Ectodermal cell (in vitro differentiated cells): ENCODE measurements around the gene TCF4.
A peak's percentile ranks its signal among the peaks of the same experiment; 100 is the strongest.

ENCODE experiments used
- H3K27ac ChIP-seq: 2 replicates; pipeline ENCODE4 v1.7.0; 2013; ENCODE audit warnings: mild to moderate bottlenecking, low read depth, low read length; ENCODE audit not compliant: insufficient read depth, poor library complexity, severe bottlenecking
- H3K27me3 ChIP-seq: 2 replicates; pipeline ENCODE4 v1.7.0; 2013; ENCODE audit warnings: mild to moderate bottlenecking, low read length; ENCODE audit not compliant: insufficient read depth, control insufficient read depth, poor library complexity, severe bottlenecking
- H3K36me3 ChIP-seq: one replicate; pipeline ENCODE4 v1.7.0; 2013; ENCODE audit warnings: low read length; ENCODE audit not compliant: control insufficient read depth, insufficient read depth
- H3K4me1 ChIP-seq: one replicate; pipeline ENCODE4 v1.7.0; 2013; ENCODE audit warnings: low read length; ENCODE audit not compliant: control insufficient read depth, insufficient read depth
- H3K4me3 ChIP-seq: 2 replicates; pipeline ENCODE4 v1.7.0; 2013; ENCODE audit warnings: low read depth, low read length, control low read depth; ENCODE audit not compliant: insufficient read depth
- H3K9me3 ChIP-seq: 2 replicates; pipeline ENCODE4 v1.7.0; 2013; ENCODE audit warnings: mild to moderate bottlenecking, low read length, moderate library complexity; ENCODE audit not compliant: control insufficient read depth
- WGBS, 2 experiments: methylation state at CpG; one replicate each; pipeline ENCODE4 v1.1.7; 2013; ENCODE audit warnings: missing lambda C conversion rate in 2 of 2; 5-methylcytosine and 5-hydroxymethylcytosine counted together

TCF4 gene

DNA sequence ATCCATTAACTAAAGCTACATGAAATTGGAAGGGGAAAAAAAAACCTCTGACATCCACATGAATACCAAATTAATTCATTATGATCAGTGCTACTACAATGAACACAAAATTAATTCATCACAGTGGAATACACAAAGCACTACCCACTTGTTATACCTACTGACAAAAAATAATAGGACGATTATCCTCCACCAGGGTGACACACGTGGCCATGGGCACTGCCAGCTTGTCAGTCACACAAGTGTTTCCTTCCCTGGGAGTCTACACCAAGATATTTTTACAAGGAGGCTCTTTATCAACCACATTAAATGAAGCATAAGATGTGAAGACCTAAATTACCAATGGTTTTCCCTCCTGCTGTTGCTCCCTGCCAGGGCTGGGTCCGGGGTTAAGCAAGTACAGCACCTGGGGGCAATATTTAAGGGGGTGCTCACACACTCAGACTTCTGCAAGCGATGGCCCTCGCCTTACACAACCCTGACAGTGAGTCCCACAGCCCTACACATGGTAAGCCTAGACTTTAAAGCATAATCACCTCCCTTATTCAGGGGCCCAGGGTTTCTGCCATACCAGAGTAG, 90.1 kb downstream of the TCF4 start:
- peaks cover 29% of the 10 kb centered on the region for H3K4me1 ChIP-seq
- no peak overlapping the region for H3K27ac ChIP-seq
- 90 to 92% methylated on average over 5 of the region's 5 CpGs for WGBS, 2 experiments
- H3K9me3 ChIP-seq = no peaks in the 10 kb centered on the region
- no peaks in the 10 kb centered on the region for H3K36me3 ChIP-seq
- no peaks in the 10 kb centered on the region for H3K27me3 ChIP-seq
- H3K4me3 ChIP-seq = no peak overlapping the region

DNA sequence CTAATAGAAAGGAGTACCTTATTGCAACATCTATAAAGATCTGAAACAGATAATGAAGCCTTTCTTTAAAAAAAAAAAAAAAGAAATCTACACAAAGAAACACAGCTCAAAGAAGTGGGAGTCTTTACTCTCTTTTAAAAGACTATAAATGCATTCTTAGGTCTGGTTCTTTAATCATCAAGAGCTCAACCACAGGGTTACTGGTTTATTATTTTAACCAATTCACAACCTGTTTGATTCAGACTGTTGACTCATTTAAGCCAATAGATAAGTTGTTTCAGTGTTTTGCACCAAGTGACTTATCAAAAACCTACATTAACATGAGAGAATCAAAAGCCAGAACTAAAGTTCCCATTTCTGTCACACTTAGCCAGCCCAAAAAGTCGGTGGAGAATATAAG, 93.1 kb downstream of the TCF4 start:
- no peaks in the 10 kb centered on the region for H3K9me3 ChIP-seq
- no peaks in the 10 kb centered on the region for H3K36me3 ChIP-seq
- peaks cover 13% of the 10 kb centered on the region for H3K4me1 ChIP-seq
- H3K27me3 ChIP-seq = no peaks in the 10 kb centered on the region
- no CpG with 5 or more reads among the region's 1 CpG for WGBS, 2 experiments
- no peak overlapping the region for H3K27ac ChIP-seq
- no peak overlapping the region for H3K4me3 ChIP-seq

DNA sequence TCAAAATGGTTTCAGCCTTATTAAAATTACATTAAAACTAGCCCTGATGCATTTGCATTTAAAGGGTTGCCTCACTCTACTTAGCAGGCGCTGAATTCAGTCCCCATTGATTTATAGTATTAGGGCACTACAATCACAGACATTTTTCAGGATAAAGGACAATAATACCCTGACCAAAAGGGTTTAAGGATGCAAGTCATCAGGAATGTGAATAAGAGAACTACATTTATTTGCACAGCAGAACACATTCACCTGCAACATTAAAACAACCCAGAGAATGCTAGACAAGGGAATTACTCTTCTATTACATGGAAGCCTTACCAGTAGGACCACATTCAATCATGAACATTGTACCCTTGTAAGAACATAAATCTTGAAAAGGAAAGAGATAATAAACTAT, 93.6 kb downstream of the TCF4 start:
- no peak overlapping the region for H3K4me3 ChIP-seq
- no peaks in the 10 kb centered on the region for H3K27me3 ChIP-seq
- H3K4me1 ChIP-seq = peaks cover 17% of the 10 kb centered on the region
- H3K9me3 ChIP-seq = no peaks in the 10 kb centered on the region
- H3K36me3 ChIP-seq = no peaks in the 10 kb centered on the region
- no peak overlapping the region for H3K27ac ChIP-seq
- WGBS, 2 experiments = 73 to 86% methylated on average over 1 of the region's 1 CpG

DNA sequence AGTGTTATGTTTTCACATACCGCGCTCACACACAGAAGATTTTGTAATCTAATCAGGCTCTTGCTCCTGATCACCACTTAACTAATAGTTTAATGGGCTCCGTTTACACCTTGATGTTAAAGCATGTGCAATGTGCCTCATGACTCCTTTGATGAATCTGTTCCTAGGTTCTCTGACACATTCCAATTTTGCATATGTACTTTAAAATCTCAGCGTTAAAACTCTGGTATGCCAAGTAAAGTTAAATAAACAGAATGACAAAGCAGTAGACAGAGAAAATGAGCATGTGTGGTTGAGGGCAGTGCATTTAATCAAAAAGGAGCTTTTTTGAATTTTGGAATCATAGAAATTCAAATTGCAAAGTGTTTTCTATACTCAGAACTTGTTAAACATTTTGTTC, 96.4 kb downstream of the TCF4 start:
- H3K27me3 ChIP-seq = no peaks in the 10 kb centered on the region
- no peaks in the 10 kb centered on the region for H3K36me3 ChIP-seq
- no peaks in the 10 kb centered on the region for H3K9me3 ChIP-seq
- WGBS, 2 experiments = 87 to 90% methylated on average over 4 of the region's 4 CpGs
- no peak overlapping the region for H3K27ac ChIP-seq
- H3K4me3 ChIP-seq = no peak overlapping the region
- peaks cover 28% of the 10 kb centered on the region for H3K4me1 ChIP-seq

DNA sequence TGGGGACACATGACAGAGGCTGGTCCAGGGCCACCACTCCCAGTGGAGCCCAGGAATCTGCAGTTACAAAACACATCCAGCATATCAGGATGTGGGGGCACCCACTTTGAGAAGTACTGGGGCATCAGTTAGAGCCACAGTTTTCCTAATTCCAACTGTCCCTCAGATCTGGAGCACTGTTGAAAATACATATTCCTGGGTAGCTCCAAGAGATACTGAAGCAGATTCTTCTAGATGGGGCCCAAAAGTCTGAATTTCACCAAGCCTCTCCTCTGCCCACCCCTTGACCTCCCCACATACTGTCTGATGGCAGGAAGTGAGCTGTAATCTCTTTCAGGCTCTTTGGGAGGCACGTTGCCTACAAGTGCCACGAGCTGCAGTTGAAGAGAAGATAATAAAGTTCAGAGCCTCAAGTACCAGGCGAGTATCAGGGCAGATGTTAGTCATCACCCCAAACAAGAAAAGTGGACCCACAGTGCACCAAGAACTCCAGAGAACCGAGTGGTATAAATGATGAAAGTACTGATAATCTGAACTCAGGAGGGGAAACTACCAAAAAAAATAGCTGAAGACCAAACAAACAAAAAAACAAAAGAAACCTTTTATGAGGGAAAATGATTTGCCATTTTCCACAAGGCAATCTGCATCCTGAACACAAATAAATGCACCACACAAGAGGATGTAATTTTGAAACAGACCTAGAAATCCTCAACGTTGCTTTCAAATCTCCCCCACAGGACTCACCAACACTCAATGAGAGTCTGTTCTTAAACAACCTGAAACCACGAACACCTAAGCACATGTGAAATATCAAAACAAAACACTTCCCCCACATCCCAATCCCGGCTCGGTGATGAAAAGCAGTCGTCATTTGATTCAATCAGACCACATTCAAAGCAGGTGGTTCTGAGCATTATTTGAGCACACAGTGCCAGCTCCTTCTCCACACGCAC, 98.7 kb downstream of the TCF4 start:
- Histone ChIP-seq H3K27ac (peak overlapping the region; percentile 29), H3K27me3 (no peaks in the 10 kb centered on the region), H3K4me3 (no peak overlapping the region), H3K36me3 (no peaks in the 10 kb centered on the region), H3K9me3 (no peaks in the 10 kb centered on the region), H3K4me1 (peaks cover 20% of the 10 kb centered on the region)
- 53 to 60% methylated on average over 9 to 10 of the region's 10 CpGs for WGBS, 2 experiments

DNA sequence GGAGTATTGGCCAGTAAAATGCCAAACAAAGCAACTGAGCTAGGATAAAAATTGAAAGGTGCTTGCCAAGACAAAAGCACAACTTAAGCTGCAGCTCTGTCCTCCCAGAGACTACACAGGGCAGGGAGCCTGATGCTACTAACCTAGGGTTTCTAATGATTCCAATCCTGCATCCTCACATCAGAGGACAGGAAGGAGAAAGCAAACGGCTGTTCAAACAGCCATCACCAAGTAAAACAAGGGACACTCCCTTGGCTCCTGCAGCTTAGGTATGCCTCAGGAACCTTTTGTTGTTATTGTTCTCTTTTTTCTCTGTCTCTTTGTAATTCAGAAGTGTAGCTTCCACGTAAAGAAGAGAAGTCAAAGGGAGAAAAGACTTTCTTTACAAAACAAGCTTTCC, 99.5 kb downstream of the TCF4 start:
- H3K9me3 ChIP-seq = no peaks in the 10 kb centered on the region
- no peaks in the 10 kb centered on the region for H3K36me3 ChIP-seq
- H3K4me3 ChIP-seq = no peak overlapping the region
- H3K27me3 ChIP-seq = no peaks in the 10 kb centered on the region
- peaks cover 20% of the 10 kb centered on the region for H3K4me1 ChIP-seq
- 0% methylated on average over 1 to 2 of the region's 2 CpGs for WGBS, 2 experiments
- no peak overlapping the region for H3K27ac ChIP-seq

DNA sequence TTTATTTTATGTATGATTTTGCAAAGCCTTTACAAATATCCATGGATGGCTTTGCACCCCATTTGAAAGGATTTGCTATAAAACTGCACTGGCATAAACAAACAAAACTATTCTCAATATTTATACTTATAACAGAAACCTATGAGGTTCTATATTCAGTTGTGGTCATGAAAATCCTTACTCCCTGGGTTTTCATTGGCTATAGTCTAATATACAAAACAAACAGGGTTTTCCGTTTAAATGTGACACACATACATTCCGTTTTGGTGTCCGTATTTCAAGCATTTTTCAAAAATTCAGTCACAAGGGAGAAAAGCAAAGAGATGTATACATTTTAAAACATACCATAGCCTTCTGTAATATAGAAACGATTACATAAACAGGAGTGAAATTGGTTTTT, 100.0 kb downstream of the TCF4 start:
- no peak overlapping the region for H3K4me3 ChIP-seq
- H3K9me3 ChIP-seq = no peaks in the 10 kb centered on the region
- WGBS, 2 experiments = 65 to 68% methylated on average over 4 of the region's 4 CpGs
- no peak overlapping the region for H3K27ac ChIP-seq
- H3K4me1 ChIP-seq = peaks cover 20% of the 10 kb centered on the region
- H3K36me3 ChIP-seq = peaks cover 3% of the 10 kb centered on the region
- H3K27me3 ChIP-seq = no peaks in the 10 kb centered on the region

DNA sequence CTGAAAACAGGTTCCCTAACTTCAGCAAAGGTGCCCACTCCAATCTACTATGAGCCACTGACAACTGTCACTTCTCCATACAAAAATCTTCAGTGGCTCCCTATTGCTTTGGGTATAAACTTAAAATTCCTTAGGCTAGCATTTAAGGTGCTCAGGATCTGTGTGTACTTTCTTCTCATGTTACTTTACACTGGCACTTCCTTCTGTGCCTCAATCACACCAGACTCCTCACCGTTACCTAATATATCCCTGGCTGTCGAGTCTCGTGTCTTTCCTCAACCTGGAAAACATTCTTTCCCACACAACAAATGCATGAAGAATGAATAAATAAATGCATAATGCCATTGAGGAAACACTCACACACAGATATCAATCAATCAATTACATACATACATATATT, 101.1 kb downstream of the TCF4 start:
- Histone ChIP-seq H3K4me1 (peaks cover 20% of the 10 kb centered on the region), H3K4me3 (no peak overlapping the region), H3K36me3 (peaks cover 13% of the 10 kb centered on the region), H3K27me3 (no peaks in the 10 kb centered on the region), H3K9me3 (no peaks in the 10 kb centered on the region), H3K27ac (no peak overlapping the region)
- 98 to 100% methylated on average over 3 of the region's 3 CpGs for WGBS, 2 experiments

DNA sequence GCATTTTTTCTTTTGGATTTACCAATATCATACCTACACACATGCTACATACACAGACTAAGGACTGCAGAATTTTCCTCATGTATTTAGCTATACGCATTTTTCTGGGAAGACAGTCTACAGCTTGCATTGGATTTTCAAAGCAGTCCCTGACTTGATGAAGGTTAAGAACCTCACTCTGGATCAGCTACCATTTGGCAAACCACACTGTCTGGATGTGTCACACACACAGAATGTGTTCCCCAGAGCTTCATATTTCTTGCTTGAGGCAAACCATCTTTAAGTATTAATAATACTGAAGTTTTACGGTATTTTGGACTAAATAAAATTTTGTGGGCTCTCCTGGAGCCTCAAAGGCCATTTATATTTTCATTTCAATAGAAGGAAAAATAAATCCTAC, 102.3 kb downstream of the TCF4 start:
- Histone ChIP-seq H3K4me3 (no peak overlapping the region), H3K27me3 (no peaks in the 10 kb centered on the region), H3K36me3 (peaks cover 14% of the 10 kb centered on the region), H3K4me1 (peaks cover 20% of the 10 kb centered on the region), H3K9me3 (no peaks in the 10 kb centered on the region), H3K27ac (no peak overlapping the region)
- 99 to 100% methylated on average over 1 to 2 of the region's 2 CpGs for WGBS, 2 experiments

DNA sequence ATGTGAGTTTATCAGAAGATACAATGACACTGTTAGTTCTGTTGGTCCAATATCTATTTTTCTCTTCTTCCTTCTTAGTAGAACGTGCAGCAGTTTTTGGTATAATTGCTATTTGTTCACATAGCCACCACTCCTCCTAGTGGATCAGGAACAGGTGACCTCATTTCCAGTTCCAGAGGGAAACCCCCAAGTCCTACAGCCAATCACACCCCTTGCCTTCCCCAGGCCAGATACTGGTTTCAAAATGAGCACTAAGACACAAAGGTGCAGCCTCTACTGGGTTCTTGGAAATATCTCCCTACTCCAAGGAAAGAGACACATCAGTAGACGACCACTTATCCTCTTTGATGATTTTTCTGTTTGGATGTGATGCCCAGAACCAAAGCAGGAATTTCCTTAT, 103.2 kb downstream of the TCF4 start:
- peaks cover 14% of the 10 kb centered on the region for H3K36me3 ChIP-seq
- no peaks in the 10 kb centered on the region for H3K27me3 ChIP-seq
- H3K9me3 ChIP-seq = no peaks in the 10 kb centered on the region
- no peak overlapping the region for H3K27ac ChIP-seq
- WGBS, 2 experiments = 96% methylated on average over 2 of the region's 2 CpGs
- no peak overlapping the region for H3K4me3 ChIP-seq
- peaks cover 14% of the 10 kb centered on the region for H3K4me1 ChIP-seq
